Measurements from ENCODE around the gene GVQW3. TPM values are rescaled to one million over a fixed set of nuclear protein-coding genes. Genes with fewer than 3 reads are reported as not detected.

GVQW3 gene
- total and polyA plus RNA-seq, 2 of the 8 experiments (the other 6 are each of a cell fraction or from before 2014, with no cell fraction given): 5.5 to 8.1 TPM

DNA sequence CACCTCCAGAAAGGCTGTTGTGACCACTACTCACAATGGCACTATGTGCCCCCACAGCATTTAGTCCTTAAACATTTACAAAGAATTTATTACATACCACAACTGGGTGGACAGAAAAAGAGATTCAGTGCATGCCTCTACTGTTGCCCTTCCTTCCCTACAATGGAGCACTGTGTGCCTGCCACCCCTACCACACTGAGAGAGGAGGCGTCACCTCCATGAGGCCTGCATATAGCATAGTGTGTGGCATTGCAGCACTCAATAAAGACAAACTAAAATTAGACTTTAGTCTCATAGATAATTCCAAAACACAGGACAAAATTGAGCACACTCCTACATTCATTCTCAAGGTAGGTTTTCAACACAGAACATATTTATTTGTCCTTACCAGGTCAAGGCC lies 26.0 kb upstream of the GVQW3 start:
- H3K27ac ChIP-seq (ENCODE audit: low read depth, low read length): no peak overlapping the region
- POLR2A ChIA-PET (ENCODE audit: partially characterized antibody): interaction anchor here (0.8 kb wide), 1 partner anchor 29 kb away, joined by 3 read pairs; no protein-coding TSS in a partner anchor
- TF ChIP-seq SIN3A (conservative IDR thresholded peaks at IDR 0.05 in 1 of 2, IDR thresholded peaks at IDR 0.05 in 1 of 2; ENCODE audit: low read depth in 1 of 2, low read length in 2 of 2): no peak

More for the DNA sequence above, 26.0 kb upstream of the GVQW3 start:
- H2BK120ac ChIP-seq (replicated peaks; ENCODE audit: low read depth, low read length): no peak overlapping the region
- no peak overlapping the region for H4K5ac ChIP-seq (ENCODE audit: insufficient read length, low read depth, low read length)
- H2BK20ac ChIP-seq (ENCODE audit: low read length): no peak overlapping the region
- H2BK5ac ChIP-seq (ENCODE audit: low read depth, low read length): no peak overlapping the region
- H3K4ac ChIP-seq (replicated peaks; ENCODE audit: insufficient read length, low read depth, low read length): no peak overlapping the region
- H3K23ac ChIP-seq (ENCODE audit: insufficient read length): no peak overlapping the region
- 100% methylated on average over 1 of the region's 1 CpG; no CpG with 5 or more reads in 1 of the 2 experiments for WGBS, 2 experiments (ENCODE audit: extremely low coverage in 1 of 2, insufficient coverage in 1 of 2, insufficient read length in 1 of 2, insufficient replicate concordance in 2 of 2, low coverage in 1 of 2, low lambda C conversion rate in 2 of 2, missing lambda C conversion rate in 1 of 2)
- no peak overlapping the region for H3K4me2 ChIP-seq (ENCODE audit: insufficient read depth in 1 of 2, low read depth in 2 of 2, low read length in 2 of 2)
- no peak overlapping the region for H3K4me3 ChIP-seq (ENCODE audit: extremely low read depth in 1 of 4, insufficient read depth in 2 of 4, low read depth in 3 of 4, low read length in 4 of 4)
- no peaks in the 10 kb centered on the region for H3K79me2 ChIP-seq (ENCODE audit: control insufficient read depth in 1 of 2, insufficient read depth in 2 of 2, low read length in 2 of 2)
- no peaks in the 10 kb centered on the region for H3K4me1 ChIP-seq (replicated peaks in 1 of 4; ENCODE audit: control insufficient read depth in 3 of 4, insufficient read depth in 4 of 4, low read length in 3 of 4)
- no peaks in the 10 kb centered on the region for H3K23me2 ChIP-seq (ENCODE audit: low read depth, low read length)
- H2BK15ac ChIP-seq (ENCODE audit: low read length): no peak overlapping the region
- H2BK12ac ChIP-seq (ENCODE audit: low read depth, low read length): no peak overlapping the region
- H4K91ac ChIP-seq (replicated peaks; ENCODE audit: insufficient read length, low read length): no peak overlapping the region
- H3K56ac ChIP-seq (replicated peaks; ENCODE audit: insufficient read length, low read depth, low read length): no peak overlapping the region
- DNase-seq (ENCODE audit: low read depth in 1 of 2, low spot score in 2 of 2): no peak
- no peaks in the 10 kb centered on the region for H3K9me3 ChIP-seq (ENCODE audit: insufficient read depth in 2 of 2, low read depth in 1 of 2, low read length in 1 of 2)
- CTCF ChIA-PET (ENCODE audit: partially characterized antibody): no interaction called here
- no peak overlapping the region for H2AK5ac ChIP-seq (ENCODE audit: low read depth, low read length)
- no peaks in the 10 kb centered on the region for H3K27me3 ChIP-seq (replicated peaks in 1 of 4; ENCODE audit: control insufficient read depth in 3 of 4, extremely low read depth in 1 of 4, insufficient read depth in 3 of 4, low read length in 3 of 4)
- H3K9ac ChIP-seq (replicated peaks in 1 of 4; ENCODE audit: extremely low read depth in 1 of 4, low read depth in 3 of 4, low read length in 3 of 4): no peak overlapping the region
- H3K36me3 ChIP-seq (ENCODE audit: control insufficient read depth in 2 of 4, insufficient read depth in 4 of 4, low read length in 3 of 4): peaks cover 0 to 12% (median 6%) of the 10 kb centered on the region in 4 experiments; a peak in 6 of 8 replicates
- no peak for FAIRE-seq
- no peak overlapping the region for H3K18ac ChIP-seq (ENCODE audit: extremely low read depth, low read length)
- H2AFZ ChIP-seq (ENCODE audit: low read length): no peak overlapping the region
- no peaks in the 10 kb centered on the region for H4K20me1 ChIP-seq (replicated peaks in 1 of 2; ENCODE audit: control insufficient read depth in 1 of 2, insufficient read depth in 2 of 2, low read length in 2 of 2)
- no peak overlapping the region for H4K8ac ChIP-seq (ENCODE audit: extremely low read depth, insufficient read depth, low read length)
- H3K14ac ChIP-seq (ENCODE audit: insufficient read length): no peak overlapping the region
- no peaks in the 10 kb centered on the region; the same call in 1 of the 2 replicates for H3K79me1 ChIP-seq (ENCODE audit: low read depth, low read length)

Measured in H1 (cell line).